ENCODE results near the gene NR2F1-AS1.
"Not testable (repeated sequence)": the region's sequence is repeated elsewhere in the genome, so short reads cannot be mapped to it uniquely, and the experiment has no call there.

Gene NR2F1-AS1

DNA sequence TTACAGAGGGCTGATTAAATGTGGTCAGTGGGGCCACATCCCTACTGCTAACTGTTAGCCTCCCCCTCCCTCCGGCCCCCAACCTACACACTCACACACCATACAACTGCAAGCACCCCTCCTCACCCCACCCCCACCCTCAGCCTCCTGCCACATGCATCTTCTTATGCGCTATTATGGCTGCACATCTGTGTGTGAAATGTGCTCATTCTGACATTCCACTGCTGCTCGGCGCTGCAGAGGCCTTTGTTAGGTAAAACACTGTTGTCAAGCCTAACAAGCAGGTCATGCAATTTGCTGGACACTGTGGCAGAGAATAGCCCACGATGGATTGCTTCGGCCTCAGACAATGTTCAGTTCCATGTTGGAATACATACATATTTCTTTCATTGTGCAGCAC, 173.6 kb downstream of the NR2F1-AS1 start:
- Mint-ChIP-seq H3K27me3 (ENCODE audit: low read depth) (no peaks in the 10 kb centered on the region), H3K9me3 (no peaks in the 10 kb centered on the region), H3K4me3 (no peak overlapping the region), H3K36me3 (ENCODE audit: low read depth) (no peaks in the 10 kb centered on the region), H3K4me1 (ENCODE audit: low read depth) (no peaks in the 10 kb centered on the region), H3K27ac (no peak overlapping the region)
- DNase-seq (ENCODE audit: low spot score), result no peak

DNA sequence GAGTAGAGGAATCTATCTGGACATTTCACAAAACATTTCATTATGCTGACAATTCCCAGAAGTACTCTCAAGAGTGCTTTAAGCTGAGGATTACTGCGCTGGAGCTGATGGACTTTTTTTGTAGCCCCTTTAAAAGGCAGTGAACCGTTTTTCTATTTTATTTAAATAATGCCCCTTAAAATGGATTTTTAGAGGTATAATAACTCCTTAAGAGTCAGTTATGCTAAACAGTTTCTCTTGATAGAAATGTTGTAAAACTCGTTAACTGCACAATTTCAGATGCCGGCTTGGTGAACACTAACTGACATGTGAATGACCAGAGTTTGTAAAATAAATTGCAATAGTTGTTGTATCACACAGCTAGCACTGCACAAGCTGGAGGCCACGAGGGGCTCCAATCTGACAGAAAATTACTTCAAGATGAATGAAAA, 174.0 kb downstream of the NR2F1-AS1 start:
- H3K36me3 Mint-ChIP-seq (ENCODE audit: low read depth), result no peaks in the 10 kb centered on the region
- H3K27ac Mint-ChIP-seq, result no peak overlapping the region
- H3K4me1 Mint-ChIP-seq (ENCODE audit: low read depth), result no peaks in the 10 kb centered on the region
- no peaks in the 10 kb centered on the region for H3K9me3 Mint-ChIP-seq
- no peak overlapping the region for H3K4me3 Mint-ChIP-seq
- no peaks in the 10 kb centered on the region for H3K27me3 Mint-ChIP-seq (ENCODE audit: low read depth)
- DNase-seq (ENCODE audit: low spot score), result no peak

DNA sequence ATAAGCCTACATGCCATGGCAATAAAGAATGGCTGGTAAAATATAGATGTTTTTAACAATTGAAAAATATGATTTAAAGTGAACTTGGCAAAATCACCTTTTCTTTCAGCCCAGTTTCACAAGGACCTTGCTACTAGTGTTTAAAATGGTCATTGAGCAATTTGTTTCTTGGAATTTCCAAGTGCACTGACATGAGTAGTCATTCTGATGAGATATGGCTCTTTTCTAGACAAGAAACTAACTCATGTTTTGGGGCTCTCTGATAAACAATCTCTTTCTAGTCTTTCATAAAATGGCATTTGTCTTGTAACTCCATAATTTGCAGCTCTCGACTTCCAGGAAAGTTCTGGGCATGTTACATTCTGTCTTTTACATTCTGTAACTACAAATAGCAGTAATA, 176.8 kb downstream of the NR2F1-AS1 start:
- DNase-seq (ENCODE audit: low spot score), result no peak
- Mint-ChIP-seq H3K27me3 (ENCODE audit: low read depth) (no peaks in the 10 kb centered on the region), H3K36me3 (ENCODE audit: low read depth) (no peaks in the 10 kb centered on the region), H3K9me3 (no peaks in the 10 kb centered on the region), H3K4me1 (ENCODE audit: low read depth) (no peaks in the 10 kb centered on the region), H3K27ac (no peak overlapping the region), H3K4me3 (no peak overlapping the region)

DNA sequence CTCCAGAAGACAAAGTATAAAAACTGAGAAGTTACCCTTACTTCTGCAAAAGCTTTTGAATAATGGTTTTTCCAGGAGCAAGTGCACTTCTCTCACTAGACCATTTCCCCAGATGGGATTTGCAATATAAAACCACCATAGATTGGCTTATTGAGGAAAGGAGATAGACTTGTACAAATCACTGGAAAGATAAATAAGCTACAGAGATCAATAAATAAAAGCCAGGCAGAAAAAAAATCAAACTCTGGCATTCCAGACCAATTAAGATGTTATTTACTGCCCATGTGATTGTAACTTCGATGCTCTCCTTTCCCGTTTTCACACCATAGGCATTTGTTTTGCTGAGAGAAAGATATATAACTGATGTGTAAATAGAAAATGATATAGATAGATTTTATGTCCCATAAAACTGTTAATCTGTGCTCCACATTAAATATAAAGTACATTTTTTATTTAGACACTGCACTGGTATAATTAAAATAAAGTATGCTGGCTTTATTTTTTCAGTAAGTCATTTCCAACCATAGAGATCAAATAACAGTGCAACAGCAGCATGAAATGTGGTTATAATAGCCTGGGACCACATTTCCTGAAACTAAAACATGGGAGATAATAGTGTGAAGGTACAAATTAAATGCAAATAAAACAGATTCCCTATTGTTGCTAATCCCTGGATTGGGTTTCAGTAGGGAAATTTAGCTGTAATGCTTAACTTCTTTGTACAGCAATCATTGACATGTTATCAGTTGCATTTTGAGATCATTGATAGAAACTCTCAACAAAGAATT, 177.7 kb downstream of the NR2F1-AS1 start:
- no peak overlapping the region for H3K27ac Mint-ChIP-seq
- no peak for DNase-seq (ENCODE audit: low spot score)
- no peaks in the 10 kb centered on the region for H3K27me3 Mint-ChIP-seq (ENCODE audit: low read depth)
- H3K4me3 Mint-ChIP-seq, result no peak overlapping the region
- H3K9me3 Mint-ChIP-seq, result no peaks in the 10 kb centered on the region
- H3K4me1 Mint-ChIP-seq (ENCODE audit: low read depth), result no peaks in the 10 kb centered on the region
- H3K36me3 Mint-ChIP-seq (ENCODE audit: low read depth), result no peaks in the 10 kb centered on the region

DNA sequence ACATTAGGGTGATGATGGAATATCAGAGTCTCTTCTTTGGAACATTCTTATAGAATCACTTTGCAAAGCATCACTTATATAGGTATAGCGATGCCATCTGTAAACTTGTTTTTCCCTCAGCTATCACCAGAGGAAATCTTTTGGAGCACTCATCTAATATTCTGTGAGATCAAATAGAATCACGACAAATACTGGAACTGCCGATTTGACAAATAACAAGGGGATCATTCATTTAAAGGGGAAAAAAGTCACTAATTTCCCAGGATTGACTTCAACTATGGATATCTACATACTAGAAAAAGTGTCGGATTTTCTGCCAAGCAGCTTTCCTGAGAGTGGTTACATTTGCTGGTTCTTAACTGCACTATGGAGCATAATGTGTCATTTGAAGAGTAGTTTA, 178.6 kb downstream of the NR2F1-AS1 start:
- Mint-ChIP-seq H3K36me3 (ENCODE audit: low read depth) (no peaks in the 10 kb centered on the region), H3K9me3 (peaks cover 4% of the 10 kb centered on the region), H3K27me3 (ENCODE audit: low read depth) (no peaks in the 10 kb centered on the region), H3K27ac (no peak overlapping the region), H3K4me3 (no peak overlapping the region), H3K4me1 (ENCODE audit: low read depth) (no peaks in the 10 kb centered on the region)
- DNase-seq (ENCODE audit: low spot score), result no peak

DNA sequence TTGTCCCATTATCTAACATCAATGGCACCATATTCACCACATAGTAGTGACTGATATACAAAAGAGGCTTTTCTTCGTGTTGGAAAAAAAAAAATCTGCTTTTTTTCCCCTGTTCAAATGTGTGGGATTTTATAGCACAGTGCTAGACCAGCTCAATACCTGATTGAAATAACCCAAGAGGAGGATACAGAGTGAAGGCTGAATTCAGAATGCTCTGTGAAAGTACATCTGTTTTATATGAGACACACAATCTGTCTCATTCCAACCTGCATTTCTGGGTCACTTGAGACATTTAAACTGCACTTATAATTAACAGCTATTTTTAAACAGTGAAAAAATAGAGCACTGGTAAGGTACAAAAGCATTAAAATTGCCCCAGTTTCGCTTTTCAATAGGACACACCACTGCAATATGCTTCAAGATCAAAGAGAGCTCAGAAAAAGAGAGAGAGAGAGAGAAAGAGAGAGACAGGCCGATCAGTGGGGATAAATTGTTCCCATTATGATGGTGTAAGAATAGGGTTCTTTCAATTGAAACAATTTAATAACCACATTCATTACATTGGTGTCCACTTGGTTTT, 179.3 kb downstream of the NR2F1-AS1 start:
- Mint-ChIP-seq H3K9me3 (peaks cover 5% of the 10 kb centered on the region), H3K27ac (no peak overlapping the region), H3K4me1 (ENCODE audit: low read depth) (no peaks in the 10 kb centered on the region), H3K27me3 (ENCODE audit: low read depth) (no peaks in the 10 kb centered on the region), H3K4me3 (no peak overlapping the region), H3K36me3 (ENCODE audit: low read depth) (no peaks in the 10 kb centered on the region)
- no peak for DNase-seq (ENCODE audit: low spot score)

DNA sequence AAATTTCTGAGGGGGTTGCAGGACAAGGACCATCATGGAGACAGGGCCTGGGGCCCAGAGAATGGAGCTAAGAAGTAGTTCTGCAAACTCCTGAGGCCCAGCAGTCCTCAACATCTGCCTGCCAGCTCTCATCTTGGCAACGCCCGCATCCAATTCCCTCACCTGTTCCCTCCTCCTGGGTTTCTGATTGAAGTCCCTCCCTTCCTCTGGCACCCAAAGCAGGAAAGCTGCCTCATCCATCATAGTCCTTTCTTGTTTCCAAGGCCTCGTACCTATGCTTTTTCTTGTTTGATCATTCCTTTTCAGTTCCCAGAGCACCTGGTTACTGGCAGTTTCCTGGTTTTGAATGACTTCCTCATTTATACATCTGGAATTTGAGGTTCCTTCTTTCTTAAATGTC, 181.3 kb downstream of the NR2F1-AS1 start:
- Mint-ChIP-seq H3K27me3 (ENCODE audit: low read depth) (no peaks in the 10 kb centered on the region), H3K9me3 (peaks cover 9% of the 10 kb centered on the region), H3K4me1 (ENCODE audit: low read depth) (no peaks in the 10 kb centered on the region), H3K36me3 (ENCODE audit: low read depth) (no peaks in the 10 kb centered on the region), H3K27ac (no peak overlapping the region), H3K4me3 (no peak overlapping the region)
- DNase-seq (ENCODE audit: low spot score), result no peak

DNA sequence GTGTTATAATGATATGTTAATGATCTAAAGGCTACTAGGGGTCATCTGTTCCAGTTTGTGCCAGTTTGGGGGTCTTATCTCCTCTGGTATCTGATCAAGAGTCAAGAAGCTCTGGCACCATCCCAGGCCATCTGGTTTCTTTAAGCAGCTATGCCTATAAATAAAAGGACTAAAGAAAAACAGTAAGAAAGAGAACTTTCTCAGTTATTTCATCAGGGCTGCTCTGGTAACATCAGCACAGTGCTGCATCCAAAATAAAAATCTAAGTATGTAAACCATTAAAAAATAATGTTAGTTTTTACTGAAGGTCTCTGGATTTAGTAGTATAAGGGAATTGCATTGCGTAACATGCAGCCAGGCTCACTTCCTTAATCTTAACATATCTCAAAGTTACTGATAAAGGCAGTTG, 185.0 kb downstream of the NR2F1-AS1 start:
- DNase-seq (ENCODE audit: low spot score), result no peak
- H3K27me3 Mint-ChIP-seq (ENCODE audit: low read depth), result no peaks in the 10 kb centered on the region
- no peak overlapping the region for H3K27ac Mint-ChIP-seq
- H3K4me1 Mint-ChIP-seq (ENCODE audit: low read depth), result no peaks in the 10 kb centered on the region
- H3K9me3 Mint-ChIP-seq, result peaks cover 16% of the 10 kb centered on the region
- no peak overlapping the region for H3K4me3 Mint-ChIP-seq
- no peaks in the 10 kb centered on the region for H3K36me3 Mint-ChIP-seq (ENCODE audit: low read depth)

DNA sequence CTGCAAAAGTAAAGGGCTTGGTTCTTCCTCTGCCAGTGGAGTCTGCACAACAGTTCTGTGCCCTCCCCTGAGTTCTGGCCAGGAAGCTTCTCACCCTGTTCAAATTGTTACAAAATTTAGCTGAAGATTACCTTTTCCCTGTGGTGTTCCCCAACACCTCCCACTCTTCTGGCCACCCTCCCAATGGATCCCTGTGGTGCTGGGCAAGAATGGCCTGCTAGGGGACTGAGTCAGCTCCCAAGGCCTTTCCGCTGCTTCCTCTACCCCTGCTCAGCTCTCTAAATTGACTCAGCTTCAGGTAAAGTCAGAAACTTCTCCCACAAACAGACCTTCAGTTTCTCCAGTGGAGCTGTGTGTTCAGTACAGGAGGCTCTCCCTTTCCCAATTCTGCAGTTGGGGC, 186.0 kb downstream of the NR2F1-AS1 start:
- Mint-ChIP-seq H3K4me1 (ENCODE audit: low read depth) (no peaks in the 10 kb centered on the region), H3K9me3 (peaks cover 16% of the 10 kb centered on the region), H3K27me3 (ENCODE audit: low read depth) (no peaks in the 10 kb centered on the region), H3K27ac (no peak overlapping the region), H3K4me3 (no peak overlapping the region), H3K36me3 (ENCODE audit: low read depth) (no peaks in the 10 kb centered on the region)
- DNase-seq (ENCODE audit: low spot score), result no peak

DNA sequence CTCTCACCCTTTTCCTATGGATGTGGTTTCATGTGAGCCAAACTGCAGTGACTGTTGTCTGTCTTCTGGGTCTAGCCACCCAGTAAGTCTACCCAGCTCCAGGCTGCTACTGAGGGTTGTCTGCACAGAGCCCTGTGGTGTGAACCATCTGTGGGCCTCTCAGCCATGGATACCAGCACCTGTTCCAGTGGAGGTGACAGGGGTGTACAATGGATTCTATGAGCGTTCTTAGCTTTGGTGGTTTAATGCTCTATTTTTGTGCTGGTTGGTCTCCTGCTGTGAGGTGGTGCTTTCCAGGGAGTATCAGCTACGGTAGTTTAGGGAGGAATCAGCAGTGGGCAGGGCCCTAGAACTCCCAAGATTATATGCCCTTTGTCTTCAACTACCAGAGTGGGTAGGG, 186.7 kb downstream of the NR2F1-AS1 start:
- H3K36me3 Mint-ChIP-seq (ENCODE audit: low read depth), result no peaks in the 10 kb centered on the region

DNA sequence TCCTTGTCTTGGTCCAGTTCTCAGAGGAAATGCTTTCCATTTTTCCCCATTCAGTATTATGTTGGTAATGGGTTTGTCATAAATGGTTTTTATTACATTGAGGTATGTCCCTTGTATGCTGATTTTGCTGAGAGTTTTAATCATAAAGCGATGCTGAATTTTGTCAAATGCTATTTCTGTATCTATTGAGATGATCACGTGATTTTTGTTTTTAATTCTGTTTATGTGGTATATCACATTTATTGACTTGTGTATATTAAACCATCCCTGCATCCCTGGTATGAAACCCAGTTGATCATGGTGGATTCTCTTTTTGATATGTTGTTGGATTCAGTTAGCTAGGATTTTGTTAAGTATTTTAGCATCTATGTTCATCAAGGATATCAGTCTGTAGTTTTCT, 189.8 kb downstream of the NR2F1-AS1 start:
- H3K36me3 Mint-ChIP-seq (ENCODE audit: low read depth); H3K4me1 Mint-ChIP-seq (ENCODE audit: low read depth); H3K9me3 Mint-ChIP-seq; H3K27ac Mint-ChIP-seq; DNase-seq (ENCODE audit: low spot score); H3K27me3 Mint-ChIP-seq (ENCODE audit: low read depth); H3K4me3 Mint-ChIP-seq: not testable (repeated sequence)

More for the DNA sequence above, 186.7 kb downstream of the NR2F1-AS1 start:
- Mint-ChIP-seq H3K27ac (no peak overlapping the region), H3K4me1 (ENCODE audit: low read depth) (no peaks in the 10 kb centered on the region), H3K4me3 (no peak overlapping the region), H3K9me3 (peaks cover 16% of the 10 kb centered on the region), H3K27me3 (ENCODE audit: low read depth) (no peaks in the 10 kb centered on the region)
- no peak for DNase-seq (ENCODE audit: low spot score)

DNA sequence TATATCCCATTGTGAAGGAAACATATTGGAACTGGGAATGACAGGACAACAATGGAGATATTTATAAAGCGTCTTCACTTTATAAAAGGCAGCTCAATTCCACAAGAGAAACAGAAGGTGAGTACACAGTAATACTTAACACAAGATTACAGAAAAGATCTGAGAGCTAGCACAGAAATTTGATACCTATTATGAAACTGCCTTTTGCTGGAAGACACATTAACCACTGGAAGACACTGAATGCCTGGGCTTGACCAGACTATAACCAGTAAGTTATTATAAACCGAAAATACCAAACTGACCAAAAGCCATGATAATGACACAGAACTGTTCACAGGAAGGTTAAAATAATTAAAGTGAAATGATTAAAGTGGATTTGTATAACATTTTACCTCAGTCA, 195.4 kb downstream of the NR2F1-AS1 start:
- no peaks in the 10 kb centered on the region for H3K36me3 Mint-ChIP-seq (ENCODE audit: low read depth)
- H3K27me3 Mint-ChIP-seq (ENCODE audit: low read depth), result no peaks in the 10 kb centered on the region
- no peaks in the 10 kb centered on the region for H3K9me3 Mint-ChIP-seq
- DNase-seq (ENCODE audit: low spot score), result no peak
- no peak overlapping the region for H3K4me3 Mint-ChIP-seq
- H3K27ac Mint-ChIP-seq, result no peak overlapping the region
- H3K4me1 Mint-ChIP-seq (ENCODE audit: low read depth), result no peaks in the 10 kb centered on the region

DNA sequence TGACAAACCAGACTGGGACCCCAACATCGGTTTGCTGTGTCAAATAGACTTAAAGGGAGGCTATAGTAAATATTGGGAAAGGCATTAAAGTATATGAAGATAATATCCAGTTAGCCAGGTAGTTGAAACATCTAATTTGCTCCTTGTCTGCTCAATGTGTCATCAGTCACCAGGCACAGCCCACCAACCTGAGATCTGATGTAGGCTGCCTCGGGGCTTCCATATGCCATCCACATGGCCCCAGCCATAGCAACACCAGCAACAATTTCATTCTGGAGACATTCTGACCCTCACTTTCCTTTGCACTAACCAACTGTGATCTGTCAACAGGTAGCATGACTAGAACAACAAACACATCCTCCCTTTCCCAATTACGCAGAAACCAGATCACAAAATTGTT, 196.0 kb downstream of the NR2F1-AS1 start:
- H3K27ac Mint-ChIP-seq, result no peak overlapping the region

DNA sequence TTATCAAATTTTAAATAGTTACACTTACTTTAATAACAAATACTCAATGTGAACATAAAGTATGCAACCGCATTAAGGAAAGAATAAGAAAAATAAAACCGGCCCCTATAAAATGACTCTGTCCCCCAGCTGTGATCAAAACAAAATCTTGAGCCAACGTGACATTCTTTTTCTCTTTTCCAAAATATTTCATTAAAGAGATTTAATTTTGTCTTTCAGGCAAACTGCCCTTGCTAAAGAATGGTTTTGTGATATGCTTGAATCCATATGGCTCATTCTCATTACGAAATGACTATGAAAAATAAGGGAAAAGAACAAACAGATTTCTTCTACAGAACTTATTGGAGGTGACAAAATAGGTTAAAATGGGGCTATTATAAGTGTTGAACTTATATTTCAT, 197.0 kb downstream of the NR2F1-AS1 start:
- no peaks in the 10 kb centered on the region for H3K36me3 Mint-ChIP-seq (ENCODE audit: low read depth)
- no peaks in the 10 kb centered on the region for H3K9me3 Mint-ChIP-seq
- no peak for DNase-seq (ENCODE audit: low spot score)
- H3K27me3 Mint-ChIP-seq (ENCODE audit: low read depth), result no peaks in the 10 kb centered on the region
- H3K4me1 Mint-ChIP-seq (ENCODE audit: low read depth), result no peaks in the 10 kb centered on the region
- H3K27ac Mint-ChIP-seq, result no peak overlapping the region
- no peak overlapping the region for H3K4me3 Mint-ChIP-seq

More for the DNA sequence above, 196.0 kb downstream of the NR2F1-AS1 start:
- no peak for DNase-seq (ENCODE audit: low spot score)
- Mint-ChIP-seq H3K36me3 (ENCODE audit: low read depth) (no peaks in the 10 kb centered on the region), H3K27me3 (ENCODE audit: low read depth) (no peaks in the 10 kb centered on the region), H3K4me1 (ENCODE audit: low read depth) (no peaks in the 10 kb centered on the region), H3K9me3 (no peaks in the 10 kb centered on the region), H3K4me3 (no peak overlapping the region)

Measured in T-helper 2 cell treated with Interferon-gamma antibody and Interleukin-4, amounts not matched to agents 5 μg/mL and 100 μg/mL, for 36 hours (primary cell).